Measurements from ENCODE around the gene MAPK12.

The MAPK12 gene

DNA sequence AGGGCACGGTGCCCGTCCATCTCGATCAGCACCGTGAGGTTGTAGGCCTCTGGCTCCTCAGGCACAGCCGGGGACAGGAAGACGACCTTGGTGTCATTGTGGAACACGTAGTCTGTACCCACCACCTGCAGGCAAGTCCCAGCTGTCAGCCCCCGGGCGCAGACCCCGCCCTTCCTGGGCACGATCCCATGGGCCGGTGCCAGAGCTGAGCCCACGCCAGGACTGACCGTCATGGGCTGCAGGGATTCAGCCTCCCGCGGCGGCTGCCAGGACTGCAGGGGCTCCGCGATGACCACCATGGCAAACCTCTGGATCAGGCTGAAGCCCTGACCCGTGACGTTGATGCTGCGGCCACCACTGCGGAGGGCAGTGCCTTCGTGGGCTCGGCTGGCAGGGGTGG lies 20.5 kb upstream of the MAPK12 start:
- DNase-seq (ENCODE audit: low read depth), result no peak
- H3K4me3 ChIP-seq (ENCODE audit: control insufficient read depth, low read depth, low read length), result no peak overlapping the region
- TF ChIP-seq, protein P1, sequence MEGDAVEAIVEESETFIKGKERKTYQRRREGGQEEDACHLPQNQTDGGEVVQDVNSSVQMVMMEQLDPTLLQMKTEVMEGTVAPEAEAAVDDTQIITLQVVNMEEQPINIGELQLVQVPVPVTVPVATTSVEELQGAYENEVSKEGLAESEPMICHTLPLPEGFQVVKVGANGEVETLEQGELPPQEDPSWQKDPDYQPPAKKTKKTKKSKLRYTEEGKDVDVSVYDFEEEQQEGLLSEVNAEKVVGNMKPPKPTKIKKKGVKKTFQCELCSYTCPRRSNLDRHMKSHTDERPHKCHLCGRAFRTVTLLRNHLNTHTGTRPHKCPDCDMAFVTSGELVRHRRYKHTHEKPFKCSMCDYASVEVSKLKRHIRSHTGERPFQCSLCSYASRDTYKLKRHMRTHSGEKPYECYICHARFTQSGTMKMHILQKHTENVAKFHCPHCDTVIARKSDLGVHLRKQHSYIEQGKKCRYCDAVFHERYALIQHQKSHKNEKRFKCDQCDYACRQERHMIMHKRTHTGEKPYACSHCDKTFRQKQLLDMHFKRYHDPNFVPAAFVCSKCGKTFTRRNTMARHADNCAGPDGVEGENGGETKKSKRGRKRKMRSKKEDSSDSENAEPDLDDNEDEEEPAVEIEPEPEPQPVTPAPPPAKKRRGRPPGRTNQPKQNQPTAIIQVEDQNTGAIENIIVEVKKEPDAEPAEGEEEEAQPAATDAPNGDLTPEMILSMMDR (IDR thresholded peaks at IDR 0.05; ENCODE audit: control insufficient read depth, insufficient read depth, low read depth, low read length, missing control alignments), result no peak

DNA sequence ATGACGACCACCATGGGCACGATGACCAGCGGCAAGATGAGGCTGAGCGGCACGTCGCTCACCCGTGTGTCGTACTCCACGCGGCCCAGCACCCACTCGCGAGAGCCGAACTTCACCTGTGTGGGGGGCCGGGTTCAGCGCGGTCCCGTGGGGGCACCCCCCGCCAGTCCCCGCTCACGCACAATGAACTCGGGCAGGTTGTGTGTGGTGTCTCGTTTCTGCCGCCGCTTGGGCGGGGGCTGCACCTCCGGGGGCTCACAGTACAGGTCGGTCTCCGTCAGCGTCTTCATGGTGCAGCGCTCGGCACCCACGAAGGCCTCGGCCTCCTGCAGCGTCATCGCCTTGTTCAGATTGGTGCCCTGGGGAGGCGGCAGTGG lies 19.9 kb upstream of the MAPK12 start:
- H3K4me3 ChIP-seq (ENCODE audit: control insufficient read depth, low read depth, low read length), result no peak overlapping the region
- TF ChIP-seq, protein P1 (IDR thresholded peaks at IDR 0.05; ENCODE audit: control insufficient read depth, insufficient read depth, low read depth, low read length, missing control alignments), result no peak
- DNase-seq (ENCODE audit: low read depth), result no peak

DNA sequence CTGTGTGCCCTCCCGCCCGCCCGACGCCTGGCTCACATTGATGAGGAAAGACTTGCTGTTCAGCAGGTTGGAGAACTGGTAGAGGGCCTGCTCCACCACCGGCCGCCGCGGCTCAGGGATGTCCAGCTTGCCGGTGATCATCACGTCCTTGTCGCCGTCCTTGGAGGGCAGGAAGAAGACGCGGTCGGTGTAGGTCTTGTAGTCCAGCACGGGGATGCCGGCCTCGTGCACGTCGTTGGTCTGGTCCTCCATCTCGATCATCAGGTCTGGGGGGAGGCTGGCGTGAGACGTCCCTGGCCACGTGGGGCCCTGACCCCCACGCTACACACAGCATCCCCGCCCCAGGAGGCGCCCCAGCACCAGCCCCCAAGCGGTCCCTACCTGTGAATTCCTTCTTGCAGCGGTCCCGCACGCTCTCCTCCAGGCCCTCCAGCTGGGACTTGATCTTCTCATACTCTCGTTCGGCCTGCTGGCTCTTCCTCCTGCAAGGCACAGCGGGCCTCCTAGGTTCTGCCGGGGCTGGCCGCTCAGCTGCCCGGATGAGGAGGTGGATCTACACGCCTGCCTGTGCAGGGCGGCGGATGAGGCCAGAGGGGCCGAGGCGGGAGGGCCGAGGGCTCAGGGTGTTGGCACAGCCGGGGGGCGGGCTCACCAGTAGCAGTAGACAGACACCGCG lies 19.4 kb upstream of the MAPK12 start:
- H3K4me3 ChIP-seq (ENCODE audit: control insufficient read depth, low read depth, low read length), result no peak overlapping the region
- no peak for DNase-seq (ENCODE audit: low read depth)
- TF ChIP-seq, protein P1 (IDR thresholded peaks at IDR 0.05; ENCODE audit: control insufficient read depth, insufficient read depth, low read depth, low read length, missing control alignments), result no peak

DNA sequence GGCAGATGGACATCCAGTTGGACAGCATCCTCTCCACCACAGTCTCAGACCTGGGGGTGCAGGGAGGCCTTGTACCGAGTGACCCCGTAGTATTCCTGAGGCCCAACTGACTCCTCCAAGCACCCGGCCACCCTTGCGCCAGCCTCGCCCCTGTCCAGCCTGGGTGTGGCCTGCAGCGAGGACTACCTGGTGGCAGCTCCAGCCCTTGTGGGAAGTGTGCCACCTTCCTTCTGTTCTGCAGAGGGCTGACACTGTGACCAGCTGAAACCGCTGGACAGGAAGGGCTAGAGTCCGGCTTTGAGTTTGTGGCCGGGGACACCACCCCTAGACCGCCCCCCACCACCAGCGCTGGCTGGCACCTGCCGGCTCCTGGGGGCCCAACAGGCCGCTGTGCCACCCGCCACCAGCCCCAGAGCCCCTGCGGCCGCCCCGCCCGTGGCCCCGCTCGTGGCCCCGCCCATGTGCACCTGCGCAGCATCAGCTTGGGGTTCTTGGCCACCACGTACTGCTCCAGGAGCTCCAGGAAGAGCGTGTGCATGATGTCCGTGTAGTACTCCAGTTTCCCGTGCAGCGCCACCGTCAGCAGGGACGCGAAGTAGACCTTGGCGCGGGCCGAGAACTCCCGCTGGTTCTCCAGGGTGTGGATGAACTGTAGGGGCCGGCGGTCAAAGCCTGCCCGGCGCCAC lies 18.7 kb upstream of the MAPK12 start:
- TF ChIP-seq, protein P1 (IDR thresholded peaks at IDR 0.05; ENCODE audit: control insufficient read depth, insufficient read depth, low read depth, low read length, missing control alignments), result no peak
- DNase-seq (ENCODE audit: low read depth), result no peak
- no peak overlapping the region for H3K4me3 ChIP-seq (ENCODE audit: control insufficient read depth, low read depth, low read length)

DNA sequence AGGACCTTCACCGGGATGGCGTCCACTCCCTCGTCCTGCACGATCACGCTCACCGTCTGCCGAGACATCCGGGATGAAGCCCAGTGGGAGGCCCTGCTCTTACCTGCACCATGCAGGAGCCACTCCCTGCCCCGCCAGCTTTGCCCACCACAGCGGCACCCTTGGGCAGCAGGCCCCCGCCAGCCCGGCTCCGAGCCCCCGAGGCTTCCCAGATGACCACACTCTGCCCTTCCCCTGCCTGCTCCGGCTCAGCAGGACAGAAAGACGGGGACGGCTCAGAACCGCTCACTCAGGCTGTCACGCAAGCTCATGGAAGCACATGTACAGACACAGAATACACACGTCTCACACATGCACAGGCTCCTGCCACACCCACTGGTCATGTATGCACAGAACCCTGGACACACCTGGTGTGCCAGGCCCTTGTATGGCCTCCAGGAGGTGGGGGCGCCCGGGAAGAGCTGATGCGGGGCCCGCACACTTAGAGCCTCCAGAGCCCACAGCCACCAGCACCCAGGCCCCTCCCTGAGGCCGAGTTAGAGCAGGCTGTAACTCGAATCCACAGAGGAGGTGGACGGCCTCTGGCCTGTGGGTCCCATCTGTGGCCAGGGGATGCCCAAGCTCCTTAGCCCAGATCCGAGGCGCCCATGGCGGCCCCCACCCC lies 17.6 kb upstream of the MAPK12 start:
- DNase-seq (ENCODE audit: low read depth), result no peak
- no peak overlapping the region for H3K4me3 ChIP-seq (ENCODE audit: control insufficient read depth, low read depth, low read length)
- TF ChIP-seq, protein P1 (IDR thresholded peaks at IDR 0.05; ENCODE audit: control insufficient read depth, insufficient read depth, low read depth, low read length, missing control alignments), result no peak

DNA sequence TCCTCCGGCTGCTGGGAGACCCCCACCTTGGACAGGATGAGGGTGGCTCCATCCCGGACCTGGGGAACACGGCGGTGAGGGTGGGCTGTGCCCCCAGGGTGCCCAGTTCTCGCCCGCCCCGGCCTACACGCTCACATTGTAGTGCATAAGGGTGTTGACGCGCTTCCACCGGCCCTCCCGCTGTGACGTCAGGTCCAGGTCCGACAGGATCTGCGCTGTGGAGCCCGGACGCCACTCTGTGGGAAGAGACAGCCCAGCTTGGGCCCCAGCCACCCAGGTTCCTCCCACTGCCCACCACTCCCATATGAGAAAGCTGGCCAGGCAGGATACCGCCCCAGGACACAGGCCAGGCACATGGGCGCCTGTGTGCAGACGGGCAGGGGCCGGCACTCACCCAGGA lies 17.0 kb upstream of the MAPK12 start:
- no peak for DNase-seq (ENCODE audit: low read depth)
- no peak overlapping the region for H3K4me3 ChIP-seq (ENCODE audit: control insufficient read depth, low read depth, low read length)
- TF ChIP-seq, protein P1 (IDR thresholded peaks at IDR 0.05; ENCODE audit: control insufficient read depth, insufficient read depth, low read depth, low read length, missing control alignments), result no peak
